Keratinocyte (primary cell): Measurements from ENCODE around the gene PTPRN2.

Source experiments
- CTCF ChIP-seq, 3 experiments: IDR thresholded peaks in 1 of 3; conservative IDR thresholded peaks in 1 of 3; optimal IDR thresholded peaks in 1 of 3; 2 replicates in 2 of 3; 3 replicates in 1 of 3; pipeline versions ENCODE3 to v1.5.1; 2011; ENCODE audit warnings: low read length in 3 of 3, mild to moderate bottlenecking in 3 of 3, moderate library complexity in 2 of 3, control low read depth in 1 of 3, inconsistent platforms in 1 of 3; ENCODE audit not compliant: insufficient read depth in 2 of 3; ENCODE audit errors: extremely low read depth in 1 of 3
- EZH2 ChIP-seq: IDR thresholded peaks from one replicate; pipeline ENCODE4 v1.6.1; 2012; ENCODE audit warnings: inconsistent platforms, mild to moderate bottlenecking, low read length, moderate library complexity

GRCh38 chr7:157502701-157503111 is 1084.9 kb downstream of the PTPRN2 start:
- no peak for TF ChIP-seq CTCF (optimal IDR thresholded peaks at IDR 0.05 in 1 of 3, IDR thresholded peaks at IDR 0.05 in 1 of 3, conservative IDR thresholded peaks at IDR 0.05 in 1 of 3; ENCODE audit: extremely low read depth in 1 of 3, insufficient read depth in 2 of 3, low read length in 3 of 3)
- TF ChIP-seq EZH2, result no peak
